ENCODE data around the gene PTPRN2. TPM values are rescaled to one million over a fixed set of nuclear protein-coding genes. Genes with fewer than 3 reads are reported as not detected.

PTPRN2 gene
- total RNA-seq, 1 donor from 2014 or later: 15.4 TPM

- peaks cover 4% of the 10 kb centered on the region for H3K27me3 Mint-ChIP-seq
- H3K4me3 Mint-ChIP-seq: no peak overlapping the region
- H3K9me3 Mint-ChIP-seq: peaks cover 2% of the 10 kb centered on the region
- no peak for DNase-seq (ENCODE audit: extremely low spot score, unreplicated experiment)
- TF ChIP-seq, protein P1, sequence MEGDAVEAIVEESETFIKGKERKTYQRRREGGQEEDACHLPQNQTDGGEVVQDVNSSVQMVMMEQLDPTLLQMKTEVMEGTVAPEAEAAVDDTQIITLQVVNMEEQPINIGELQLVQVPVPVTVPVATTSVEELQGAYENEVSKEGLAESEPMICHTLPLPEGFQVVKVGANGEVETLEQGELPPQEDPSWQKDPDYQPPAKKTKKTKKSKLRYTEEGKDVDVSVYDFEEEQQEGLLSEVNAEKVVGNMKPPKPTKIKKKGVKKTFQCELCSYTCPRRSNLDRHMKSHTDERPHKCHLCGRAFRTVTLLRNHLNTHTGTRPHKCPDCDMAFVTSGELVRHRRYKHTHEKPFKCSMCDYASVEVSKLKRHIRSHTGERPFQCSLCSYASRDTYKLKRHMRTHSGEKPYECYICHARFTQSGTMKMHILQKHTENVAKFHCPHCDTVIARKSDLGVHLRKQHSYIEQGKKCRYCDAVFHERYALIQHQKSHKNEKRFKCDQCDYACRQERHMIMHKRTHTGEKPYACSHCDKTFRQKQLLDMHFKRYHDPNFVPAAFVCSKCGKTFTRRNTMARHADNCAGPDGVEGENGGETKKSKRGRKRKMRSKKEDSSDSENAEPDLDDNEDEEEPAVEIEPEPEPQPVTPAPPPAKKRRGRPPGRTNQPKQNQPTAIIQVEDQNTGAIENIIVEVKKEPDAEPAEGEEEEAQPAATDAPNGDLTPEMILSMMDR (conservative IDR thresholded peaks at IDR 0.05): no peak
- no peaks in the 10 kb centered on the region for H3K4me1 Mint-ChIP-seq (ENCODE audit: unreplicated experiment)
- no peak overlapping the region for H3K27ac Mint-ChIP-seq
- no peaks in the 10 kb centered on the region for H3K36me3 Mint-ChIP-seq
These were observed 285.2 kb downstream of the PTPRN2 start for GRCh38 chr7:158302274-158303070.

- peaks cover 4% of the 10 kb centered on the region for H3K27me3 Mint-ChIP-seq
- no peaks in the 10 kb centered on the region for H3K36me3 Mint-ChIP-seq
- no peak overlapping the region for H3K4me3 Mint-ChIP-seq
- no peak for DNase-seq (ENCODE audit: extremely low spot score, unreplicated experiment)
- TF ChIP-seq, protein P1 (conservative IDR thresholded peaks at IDR 0.05): no peak
- H3K4me1 Mint-ChIP-seq (ENCODE audit: unreplicated experiment): no peaks in the 10 kb centered on the region
- H3K9me3 Mint-ChIP-seq: no peaks in the 10 kb centered on the region
- H3K27ac Mint-ChIP-seq: no peak overlapping the region
These were observed 286.4 kb downstream of the PTPRN2 start for GRCh38 chr7:158301207-158301606.

DNA sequence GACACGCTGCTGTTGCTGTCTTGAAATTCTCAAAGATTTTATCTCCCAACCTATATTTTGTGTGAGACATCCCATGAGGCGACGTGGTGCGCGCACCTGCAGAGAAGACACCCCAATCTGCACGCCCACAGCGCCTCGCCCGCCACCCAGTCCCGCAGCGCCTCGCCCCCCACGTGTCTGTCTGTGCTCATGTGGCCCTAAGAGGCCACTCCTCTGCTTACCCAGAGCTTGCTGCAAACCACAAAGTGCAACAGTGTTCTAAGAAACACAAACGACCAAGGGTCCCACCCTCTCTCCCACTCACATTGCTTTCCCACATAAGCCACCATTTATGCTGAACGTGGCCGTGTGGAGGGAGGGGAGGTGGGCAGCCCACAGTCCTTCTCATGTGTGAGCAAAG is 287.2 kb downstream of the PTPRN2 start:
- H3K27ac Mint-ChIP-seq: no peak overlapping the region
- H3K4me1 Mint-ChIP-seq (ENCODE audit: unreplicated experiment): no peaks in the 10 kb centered on the region
- TF ChIP-seq, protein P1 (conservative IDR thresholded peaks at IDR 0.05): no peak
- no peaks in the 10 kb centered on the region for H3K36me3 Mint-ChIP-seq
- H3K9me3 Mint-ChIP-seq: no peaks in the 10 kb centered on the region
- H3K4me3 Mint-ChIP-seq: no peak overlapping the region
- no peak for DNase-seq (ENCODE audit: extremely low spot score, unreplicated experiment)
- H3K27me3 Mint-ChIP-seq: peaks cover 4% of the 10 kb centered on the region

- TF ChIP-seq, protein P1 (conservative IDR thresholded peaks at IDR 0.05): no peak
- Mint-ChIP-seq H3K36me3 (no peaks in the 10 kb centered on the region), H3K4me1 (ENCODE audit: unreplicated experiment) (no peaks in the 10 kb centered on the region), H3K27ac (no peak overlapping the region), H3K27me3 (peaks cover 4% of the 10 kb centered on the region), H3K4me3 (no peak overlapping the region), H3K9me3 (no peaks in the 10 kb centered on the region)
- no peak for DNase-seq (ENCODE audit: extremely low spot score, unreplicated experiment)
These were observed 288.0 kb downstream of the PTPRN2 start for GRCh38 chr7:158299607-158300006.

- no peaks in the 10 kb centered on the region for H3K27me3 Mint-ChIP-seq
- no peaks in the 10 kb centered on the region for H3K36me3 Mint-ChIP-seq
- no peak overlapping the region for H3K27ac Mint-ChIP-seq
- no peaks in the 10 kb centered on the region for H3K9me3 Mint-ChIP-seq
- H3K4me1 Mint-ChIP-seq (ENCODE audit: unreplicated experiment): peaks cover 3% of the 10 kb centered on the region
- no peak overlapping the region for H3K4me3 Mint-ChIP-seq
- no peak for DNase-seq (ENCODE audit: extremely low spot score, unreplicated experiment)
- TF ChIP-seq, protein P1 (conservative IDR thresholded peaks at IDR 0.05): no peak
These were observed 290.9 kb downstream of the PTPRN2 start for GRCh38 chr7:158296798-158297104.

Measured in type B pancreatic cell (in vitro differentiated cells).